Retinal pigment epithelial cell (primary cell): Measurements from ENCODE around the gene SAFB.

ENCODE experiments used
- DNase-seq: peaks from one replicate; pipeline ENCODE4 v3.0.0-alpha.2; 2010; ENCODE audit warnings: low read depth
- H3K4me3 ChIP-seq: 2 replicates; pipeline ENCODE4 v1.5.1; 2011; ENCODE audit warnings: mild to moderate bottlenecking, low read length, control low read depth, moderate library complexity
- TF ChIP-seq, protein P1 (sequence below): conservative IDR thresholded peaks from 2 replicates; pipeline ENCODE4 v1.5.1; 2011; ENCODE audit warnings: low read depth, low read length, control low read depth, inconsistent platforms

The SAFB gene

DNA sequence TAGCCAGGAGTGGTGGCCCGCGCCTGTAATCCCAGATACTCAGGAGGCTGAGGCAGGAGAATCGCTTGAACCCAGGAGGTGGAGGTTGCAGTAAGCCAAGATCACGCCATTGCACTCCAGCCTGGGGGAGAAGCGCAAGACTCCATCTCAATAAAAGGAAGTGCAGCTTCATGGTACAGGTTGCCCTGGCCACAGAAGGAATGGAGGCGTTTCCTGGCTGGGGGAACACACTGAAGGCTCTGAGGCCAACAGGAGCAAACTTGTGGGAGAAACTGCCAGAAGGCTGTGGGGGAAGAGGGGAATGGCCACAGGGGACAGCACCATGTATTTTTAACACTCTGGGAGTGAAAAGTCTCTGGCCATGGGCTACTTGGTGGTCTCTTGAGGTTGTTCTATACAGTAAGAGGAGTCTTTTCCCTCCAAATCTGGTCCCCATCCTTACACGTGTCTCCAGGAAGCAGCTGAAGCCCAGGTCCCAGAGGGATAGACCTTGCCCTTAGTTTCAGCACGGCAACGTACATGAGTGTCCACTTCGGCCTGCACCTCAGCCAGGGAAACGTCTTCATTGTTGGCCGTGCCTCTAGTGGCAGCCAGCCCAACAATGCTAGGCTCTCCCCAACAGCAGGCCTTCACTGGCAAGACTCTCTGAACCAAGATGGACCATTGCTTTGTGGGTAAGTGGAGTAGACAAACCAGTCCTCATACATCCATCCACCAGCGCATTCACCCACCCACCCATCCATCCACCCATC is 50.0 kb downstream of the SAFB start:
- DNase-seq = no peak
- TF ChIP-seq, protein P1, sequence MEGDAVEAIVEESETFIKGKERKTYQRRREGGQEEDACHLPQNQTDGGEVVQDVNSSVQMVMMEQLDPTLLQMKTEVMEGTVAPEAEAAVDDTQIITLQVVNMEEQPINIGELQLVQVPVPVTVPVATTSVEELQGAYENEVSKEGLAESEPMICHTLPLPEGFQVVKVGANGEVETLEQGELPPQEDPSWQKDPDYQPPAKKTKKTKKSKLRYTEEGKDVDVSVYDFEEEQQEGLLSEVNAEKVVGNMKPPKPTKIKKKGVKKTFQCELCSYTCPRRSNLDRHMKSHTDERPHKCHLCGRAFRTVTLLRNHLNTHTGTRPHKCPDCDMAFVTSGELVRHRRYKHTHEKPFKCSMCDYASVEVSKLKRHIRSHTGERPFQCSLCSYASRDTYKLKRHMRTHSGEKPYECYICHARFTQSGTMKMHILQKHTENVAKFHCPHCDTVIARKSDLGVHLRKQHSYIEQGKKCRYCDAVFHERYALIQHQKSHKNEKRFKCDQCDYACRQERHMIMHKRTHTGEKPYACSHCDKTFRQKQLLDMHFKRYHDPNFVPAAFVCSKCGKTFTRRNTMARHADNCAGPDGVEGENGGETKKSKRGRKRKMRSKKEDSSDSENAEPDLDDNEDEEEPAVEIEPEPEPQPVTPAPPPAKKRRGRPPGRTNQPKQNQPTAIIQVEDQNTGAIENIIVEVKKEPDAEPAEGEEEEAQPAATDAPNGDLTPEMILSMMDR = no peak
- no peak overlapping the region for H3K4me3 ChIP-seq

DNA sequence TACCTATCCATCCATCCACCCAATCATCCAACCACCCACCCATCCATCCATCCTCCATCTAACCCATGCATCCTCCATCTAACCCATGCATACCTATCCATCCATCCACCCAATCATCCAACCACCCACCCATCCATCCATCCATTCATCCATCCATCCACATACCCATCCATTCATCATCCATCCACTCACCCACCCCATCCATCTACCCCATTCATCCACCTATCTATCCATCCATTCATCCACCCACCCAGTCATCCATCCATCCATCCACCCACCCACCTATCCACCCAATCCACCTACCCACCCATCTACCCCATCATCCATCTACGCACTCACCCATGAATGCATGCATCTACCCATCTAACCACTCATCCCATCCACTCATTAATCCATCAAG is 50.9 kb downstream of the SAFB start:
- TF ChIP-seq, protein P1 = no peak
- DNase-seq = no peak
- H3K4me3 ChIP-seq = no peak overlapping the region

DNA sequence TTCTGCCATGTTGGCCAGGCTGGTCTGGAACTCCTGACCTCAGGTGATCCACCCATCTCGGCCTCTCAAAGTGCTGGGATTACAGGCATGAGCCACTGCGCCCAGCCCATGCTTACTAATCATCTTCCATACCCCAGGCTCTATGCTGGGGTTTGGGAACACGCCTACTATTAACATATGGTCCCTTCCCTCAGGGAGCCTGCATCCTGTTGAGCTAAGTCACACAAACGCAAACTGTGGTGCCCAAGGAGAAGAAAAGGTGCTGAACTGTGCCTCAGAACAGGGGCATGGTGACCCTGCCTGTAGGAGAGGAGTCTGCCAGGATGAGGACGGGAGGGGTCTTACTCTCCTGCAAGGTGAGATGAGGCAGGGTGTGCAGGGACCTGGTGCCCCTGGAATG is 51.8 kb downstream of the SAFB start:
- TF ChIP-seq, protein P1 = no peak
- no peak for DNase-seq
- no peak overlapping the region for H3K4me3 ChIP-seq

DNA sequence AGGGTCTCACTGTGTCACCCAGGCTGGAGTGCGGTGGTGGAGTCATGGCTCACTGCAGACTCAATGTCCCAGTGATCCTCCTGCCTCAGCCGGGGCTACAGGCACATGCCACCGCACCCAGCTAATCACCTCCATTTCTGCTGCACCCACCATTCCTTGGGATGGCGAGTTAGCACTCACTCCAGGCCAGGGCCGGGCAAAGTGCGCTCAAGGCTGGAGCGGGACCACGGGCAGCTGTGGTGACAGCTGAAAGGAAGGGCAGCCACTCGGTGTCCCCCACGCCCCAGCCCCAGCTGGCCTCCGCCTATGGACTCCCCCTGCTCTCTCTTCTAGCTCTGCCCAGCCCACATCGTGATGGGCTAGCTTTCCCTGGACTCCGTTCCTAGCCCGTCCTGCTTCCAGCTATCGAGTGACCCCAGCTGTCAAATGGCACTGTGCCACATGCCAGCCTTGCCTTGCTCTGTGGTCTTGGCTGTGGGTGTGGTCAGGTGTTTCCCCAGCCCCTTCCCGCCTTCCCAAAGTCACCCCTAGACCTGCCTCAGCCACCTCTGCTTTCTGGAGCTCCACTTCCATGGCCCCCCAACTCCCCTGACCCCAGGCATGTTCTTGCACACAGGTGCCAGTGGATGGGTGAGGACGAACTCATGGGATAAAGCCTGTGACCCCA is 53.4 kb downstream of the SAFB start:
- DNase-seq = no peak
- TF ChIP-seq, protein P1 = no peak
- no peak overlapping the region for H3K4me3 ChIP-seq

DNA sequence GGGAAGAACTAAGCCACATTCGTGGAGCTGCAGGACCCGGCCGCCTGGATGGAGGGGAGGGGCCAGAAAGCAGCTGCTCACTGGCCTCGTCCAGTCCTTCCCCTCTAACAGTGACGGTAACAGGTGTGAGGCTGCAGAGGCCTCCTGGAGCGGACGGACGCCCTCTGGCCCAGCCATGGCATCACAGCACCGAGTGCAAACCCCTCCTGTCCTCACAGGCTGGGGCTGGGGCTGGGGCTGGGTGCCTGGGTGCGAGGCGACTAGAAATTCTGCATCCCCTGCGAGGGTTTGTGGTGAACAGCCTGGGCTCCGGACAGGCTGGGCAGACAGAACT is 53.9 kb downstream of the SAFB start:
- no peak overlapping the region for H3K4me3 ChIP-seq
- DNase-seq = no peak

DNA sequence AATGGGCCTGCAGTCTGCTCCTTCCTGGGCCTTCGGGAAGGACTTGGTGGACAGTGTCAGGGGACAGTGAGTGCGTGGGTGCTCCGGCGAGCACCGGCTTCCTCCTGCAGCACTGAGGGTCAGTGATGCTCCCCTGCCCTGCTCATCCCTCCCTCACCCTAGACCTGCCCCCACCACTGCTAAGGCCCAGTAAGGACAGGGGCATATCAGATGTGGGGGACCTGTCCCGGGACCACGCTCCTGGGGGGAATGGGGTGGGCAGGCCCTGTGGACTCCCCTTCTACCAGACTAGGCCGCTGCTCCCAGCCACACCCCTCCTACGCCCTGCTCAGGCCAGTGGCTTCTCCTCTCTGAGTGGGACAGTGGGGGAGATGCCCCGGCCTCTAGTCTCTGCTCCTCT is 54.3 kb downstream of the SAFB start:
- TF ChIP-seq, protein P1 = no peak
- DNase-seq = no peak
- no peak overlapping the region for H3K4me3 ChIP-seq

More for the DNA sequence above, 53.9 kb downstream of the SAFB start:
- TF ChIP-seq, protein P1 = no peak

DNA sequence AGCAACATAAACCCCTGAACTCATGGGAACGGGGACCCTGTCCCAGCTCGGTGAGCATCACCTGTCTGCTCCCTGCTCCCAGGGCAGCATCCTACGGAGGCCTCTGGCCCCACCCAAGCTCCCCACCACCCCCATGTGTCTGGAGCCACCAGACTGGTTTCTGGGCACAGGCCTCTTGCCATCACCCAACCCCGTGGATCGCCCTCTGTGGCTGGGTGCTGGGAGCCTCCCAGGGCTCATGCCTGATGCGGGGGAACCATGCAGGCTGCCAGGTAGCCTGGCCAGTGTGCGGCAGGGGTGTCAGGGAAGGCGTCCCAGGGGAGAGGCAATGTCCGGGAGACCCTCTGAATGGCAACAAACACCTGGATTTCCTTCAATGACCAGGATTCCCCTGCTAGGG is 54.7 kb downstream of the SAFB start:
- TF ChIP-seq, protein P1 = no peak
- no peak overlapping the region for H3K4me3 ChIP-seq

More for the DNA sequence above, 54.7 kb downstream of the SAFB start:
- no peak for DNase-seq
